Tibial nerve (tissue), 4 donors: Measurements from ENCODE around the gene CEP250. TPM values are rescaled to one million over a fixed set of nuclear protein-coding genes. Genes with fewer than 3 reads are reported as not detected.
A peak's percentile ranks its signal among the peaks of the same experiment; 100 is the strongest.
"Not testable (repeated sequence)": the region's sequence is repeated elsewhere in the genome, so short reads cannot be mapped to it uniquely, and the experiment has no call there.

Experiments used
- DNase-seq, 2 donors: peaks; one replicate each; pipeline ENCODE4 v3.0.0-alpha.2; 2019; ENCODE audit warnings: low spot score in 2 of 2
- H3K27ac ChIP-seq, 4 donors: fragments of 200-600 bp; sonication (generic) in 3 of 4; one replicate each; pipeline ENCODE4 v1.5.1; 2017 to 2019; ENCODE audit warnings: mild to moderate bottlenecking in 1 of 4
- H3K27me3 ChIP-seq, 2 donors: fragments of 200-600 bp; sonication (generic) in 1 of 2; one replicate each; pipeline versions ENCODE4 v1.5.1 to v1.6.0; 2017 to 2019
- H3K36me3 ChIP-seq, 3 donors: fragments of 200-600 bp; sonication (generic); one replicate each; pipeline ENCODE4 v1.5.1; 2018 to 2019
- H3K4me1 ChIP-seq, 4 donors: fragments of 200-600 bp; sonication (generic) in 3 of 4; one replicate each; pipeline ENCODE4 v1.5.1; 2017 to 2019
- H3K4me3 ChIP-seq, 4 donors: fragments of 200-600 bp; sonication (generic) in 3 of 4; one replicate each; pipeline ENCODE4 v1.5.1; 2017 to 2019; ENCODE audit warnings: mild to moderate bottlenecking in 1 of 4, moderate library complexity in 1 of 4
- H3K9me3 ChIP-seq, 4 donors: fragments of 200-600 bp; sonication (generic) in 3 of 4; one replicate each; pipeline ENCODE4 v1.5.1; 2017 to 2019
- CTCF ChIP-seq, 5 experiments: fragments of 200-600 bp in 3 of 5; fragments of 450-650 bp in 2 of 5; sonication (generic) in 3 of 5; IDR thresholded peaks; one replicate each; pipeline ENCODE4 v1.5.1; 2016 to 2019; ENCODE audit warnings: antibody characterized with exemption in 5 of 5, mild to moderate bottlenecking in 3 of 5, moderate library complexity in 2 of 5
- EP300 ChIP-seq, 2 donors: sonication (generic); formaldehyde crosslinking; IDR thresholded peaks; one replicate each; pipeline ENCODE4 v1.6.1; 2017; ENCODE audit warnings: antibody characterized with exemption in 2 of 2, mild to moderate bottlenecking in 1 of 2
- POLR2A ChIP-seq, 2 donors: fragments of 450-650 bp; IDR thresholded peaks; one replicate each; pipeline ENCODE4 v1.6.1; 2017; ENCODE audit warnings: antibody characterized with exemption in 2 of 2, mild to moderate bottlenecking in 2 of 2, moderate library complexity in 2 of 2
- WGBS, 2 donors: methylation state at CpG; one replicate each; pipeline ENCODE4 v1.1.5; 2018; 5-methylcytosine and 5-hydroxymethylcytosine counted together
- total RNA-seq, 4 donors: library from RNA; depleted of rRNA; stranded (reverse); fragments of >200 nt; gene quantifications; one replicate each; pipeline ENCODE4 v1.1.0, GENCODE V29; 2016

The CEP250 gene
- total RNA-seq, 4 donors from 2014 or later: 12.5 to 41.1 (median 29.9) TPM

GRCh38 chr20:35541118-35541782, 85.9 kb downstream of the CEP250 start:
- H3K36me3 ChIP-seq: peaks cover 0 to 31% (median 0%) of the 10 kb centered on the region in 3 donors
- H3K27me3 ChIP-seq: no peaks in the 10 kb centered on the region
- H3K4me1 ChIP-seq: peaks cover 0 to 21% (median 5%) of the 10 kb centered on the region in 4 donors
- H3K4me3 ChIP-seq: peak overlapping the region; percentile 76 to 79 (median 78)
- H3K9me3 ChIP-seq: no peaks in the 10 kb centered on the region
- TF ChIP-seq CTCF (IDR thresholded peaks at IDR 0.05): no peak
- TF ChIP-seq POLR2A (IDR thresholded peaks at IDR 0.05): no peak
- TF ChIP-seq EP300 (IDR thresholded peaks at IDR 0.05): no peak
- no peak for DNase-seq
- 18 to 27% methylated on average over 13 of the region's 13 CpGs for WGBS, 2 donors
- peak overlapping the region in 2 of 4 donors; percentile 14 to 75 for H3K27ac ChIP-seq

GRCh38 chr20:35541783-35542662, 86.6 kb downstream of the CEP250 start, which contains the start of gene ERGIC3:
Gene ERGIC3, plus strand, starts transcription at chr20:35542078. Its CDS starts 20 bp downstream, at chr20:35542098.
- Histone ChIP-seq H3K27ac (peak within 1 kb of the TSS in 3 of 4 donors; percentile 75 to 82 (median 75)), H3K27me3 (no peaks in the 10 kb centered on the region), H3K36me3 (peaks cover 0 to 39% (median 0%) of the 10 kb centered on the region in 3 donors), H3K4me1 (peaks cover 0 to 21% (median 5%) of the 10 kb centered on the region in 4 donors), H3K4me3 (peak within 1 kb of the TSS; percentile 76 to 79 (median 78)), H3K9me3 (no peaks in the 10 kb centered on the region)
- WGBS, 2 donors: 4 to 5% methylated on average over 44 to 54 of the region's 57 CpGs
- DNase-seq: peak; percentile 95 to 97
- TF ChIP-seq CTCF (IDR thresholded peaks at IDR 0.05): peak in 1 of 5 experiments; percentile 20
- peak; percentile 74 to 83 for TF ChIP-seq EP300 (IDR thresholded peaks at IDR 0.05)
- TF ChIP-seq POLR2A (IDR thresholded peaks at IDR 0.05): no peak

GRCh38 chr20:35542990-35543389, 87.6 kb downstream of the CEP250 start:
- peak overlapping the region in 1 of 4 donors; percentile 79 for H3K4me3 ChIP-seq
- H3K9me3 ChIP-seq: no peaks in the 10 kb centered on the region
- no peak overlapping the region for H3K27ac ChIP-seq
- peaks cover 0 to 21% (median 5%) of the 10 kb centered on the region in 4 donors for H3K4me1 ChIP-seq
- TF ChIP-seq POLR2A (IDR thresholded peaks at IDR 0.05) (no peak), CTCF (IDR thresholded peaks at IDR 0.05) (no peak), EP300 (IDR thresholded peaks at IDR 0.05) (no peak)
- DNase-seq: no peak
- peaks cover 0 to 49% (median 6%) of the 10 kb centered on the region in 3 donors for H3K36me3 ChIP-seq
- H3K27me3 ChIP-seq: no peaks in the 10 kb centered on the region
- WGBS, 2 donors: 91 to 100% methylated on average over 1 of the region's 1 CpG

- DNase-seq: no peak
- Histone ChIP-seq H3K9me3 (no peaks in the 10 kb centered on the region), H3K4me1 (peaks cover 0 to 21% (median 5%) of the 10 kb centered on the region in 4 donors), H3K27me3 (no peaks in the 10 kb centered on the region), H3K36me3 (peaks cover 0 to 63% (median 19%) of the 10 kb centered on the region in 3 donors), H3K27ac (no peak overlapping the region), H3K4me3 (no peak overlapping the region)
- TF ChIP-seq POLR2A (IDR thresholded peaks at IDR 0.05) (no peak), CTCF (IDR thresholded peaks at IDR 0.05) (no peak), EP300 (IDR thresholded peaks at IDR 0.05) (no peak)
- 95% methylated on average over 16 of the region's 16 CpGs for WGBS, 2 donors
These were observed 89.0 kb downstream of the CEP250 start for GRCh38 chr20:35544436-35544835.

GRCh38 chr20:35544941-35545340, 89.5 kb downstream of the CEP250 start:
- H3K27ac ChIP-seq, H3K9me3 ChIP-seq, H3K4me3 ChIP-seq, H3K27me3 ChIP-seq, DNase-seq: not testable (repeated sequence)
- WGBS, 2 donors: 92% methylated on average over 4 to 7 of the region's 7 CpGs
- H3K36me3 ChIP-seq: peaks cover 0 to 68% (median 19%) of the 10 kb centered on the region in 3 donors
- peaks cover 0 to 21% (median 5%) of the 10 kb centered on the region in 4 donors for H3K4me1 ChIP-seq
